Erythroblast (primary cell): Measurements from ENCODE around the gene ERLIN1.

Source experiments
- GATA1 ChIP-seq: IDR thresholded peaks from 2 replicates; pipeline ENCODE4 v1.6.1; 2011; ENCODE audit warnings: low read depth, mild to moderate bottlenecking, control low read depth, low read length, moderate library complexity
- POLR2A ChIP-seq: IDR thresholded peaks from 2 replicates; pipeline ENCODE4 v1.6.1; 2011; ENCODE audit warnings: mild to moderate bottlenecking, low read length

DNA sequence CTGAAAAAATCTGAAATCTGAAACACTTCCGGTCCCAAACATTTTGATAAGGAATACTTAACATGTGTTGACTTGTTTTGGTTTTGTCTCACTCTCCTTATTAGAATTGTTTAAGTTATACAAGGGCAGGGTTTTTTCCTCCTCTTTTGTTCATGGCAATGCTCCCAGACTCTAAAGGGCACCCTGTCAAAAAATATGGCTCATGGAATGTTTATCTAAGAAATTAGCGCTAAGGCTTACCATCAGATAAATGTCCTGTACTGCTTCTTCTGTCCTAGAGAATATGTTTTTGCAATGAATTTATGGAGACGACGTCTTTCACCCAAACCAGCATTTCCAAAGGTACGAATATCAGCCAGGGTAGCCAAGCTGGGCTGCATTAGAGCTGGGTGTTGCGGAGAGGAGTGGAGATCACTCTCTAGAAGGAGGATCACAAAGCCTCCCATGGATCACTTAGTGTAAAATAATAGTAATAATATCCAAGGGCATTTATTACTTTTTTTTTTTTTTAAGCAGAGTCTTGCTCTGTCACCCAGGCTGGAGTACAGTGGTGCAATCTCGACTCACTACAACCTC is 46.8 kb downstream of the ERLIN1 start:
- TF ChIP-seq POLR2A (no peak), GATA1 (no peak)
